GM21737 (cell line): ENCODE measurements around the gene GAL3ST2.
"Not testable (repeated sequence)": the region's sequence is repeated elsewhere in the genome, so short reads cannot be mapped to it uniquely, and the experiment has no call there.

Experiments used
- ATAC-seq: cut with Tn5 transposase; IDR thresholded peaks from one replicate; pipeline ENCODE4 v1.9.1; 2021; ENCODE audit warnings: mild to moderate bottlenecking, moderate library complexity; ENCODE audit not compliant: unreplicated experiment

The GAL3ST2 gene

GRCh38 chr2:241767464-241768250 is 9.0 kb upstream of the GAL3ST2 start:
- no peak for ATAC-seq

GRCh38 chr2:241768251-241768711 is 8.3 kb upstream of the GAL3ST2 start:
- ATAC-seq, result no peak

GRCh38 chr2:241768850-241769249 is 7.8 kb upstream of the GAL3ST2 start:
- ATAC-seq, result no peak

- ATAC-seq, result no peak
These were observed 6.8 kb upstream of the GAL3ST2 start for GRCh38 chr2:241769819-241770184.

GRCh38 chr2:241770185-241770935 is 6.3 kb upstream of the GAL3ST2 start:
- ATAC-seq, result no peak

- ATAC-seq, result no peak
These were observed 5.7 kb upstream of the GAL3ST2 start for GRCh38 chr2:241770936-241771285.

GRCh38 chr2:241771286-241772062 is 5.1 kb upstream of the GAL3ST2 start:
- no peak for ATAC-seq

- no peak for ATAC-seq
These were observed 4.5 kb upstream of the GAL3ST2 start for GRCh38 chr2:241772063-241772499.

GRCh38 chr2:241773511-241774418 is 2.9 kb upstream of the GAL3ST2 start:
- ATAC-seq, result no peak

- no peak for ATAC-seq
These were observed 2.0 kb upstream of the GAL3ST2 start for GRCh38 chr2:241774419-241775222.

GRCh38 chr2:241775223-241776177 is 1.1 kb upstream of the GAL3ST2 start:
- no peak for ATAC-seq

GRCh38 chr2:241777170-241777685 is 606 bp downstream of the GAL3ST2 start:
- no peak for ATAC-seq

- ATAC-seq, result no peak
These were observed 1.3 kb downstream of the GAL3ST2 start for GRCh38 chr2:241777686-241778627.

- no peak for ATAC-seq
These were observed 4.4 kb downstream of the GAL3ST2 start for GRCh38 chr2:241780939-241781569.

GRCh38 chr2:241782053-241782452 is 5.4 kb downstream of the GAL3ST2 start:
- ATAC-seq, result not testable (repeated sequence)

GRCh38 chr2:241788135-241788534 is 11.5 kb downstream of the GAL3ST2 start:
- ATAC-seq, result no peak

- ATAC-seq, result peak; percentile 64
These were observed 11.9 kb downstream of the GAL3ST2 start for GRCh38 chr2:241788572-241788971.
